ENCODE results near the gene ROR2. TPM values are rescaled to one million over a fixed set of nuclear protein-coding genes. Genes with fewer than 3 reads are reported as not detected.
"Not testable (repeated sequence)": the region's sequence is repeated elsewhere in the genome, so short reads cannot be mapped to it uniquely, and the experiment has no call there.

Gene ROR2
- total RNA-seq, 1 donor = 13.8 TPM

DNA sequence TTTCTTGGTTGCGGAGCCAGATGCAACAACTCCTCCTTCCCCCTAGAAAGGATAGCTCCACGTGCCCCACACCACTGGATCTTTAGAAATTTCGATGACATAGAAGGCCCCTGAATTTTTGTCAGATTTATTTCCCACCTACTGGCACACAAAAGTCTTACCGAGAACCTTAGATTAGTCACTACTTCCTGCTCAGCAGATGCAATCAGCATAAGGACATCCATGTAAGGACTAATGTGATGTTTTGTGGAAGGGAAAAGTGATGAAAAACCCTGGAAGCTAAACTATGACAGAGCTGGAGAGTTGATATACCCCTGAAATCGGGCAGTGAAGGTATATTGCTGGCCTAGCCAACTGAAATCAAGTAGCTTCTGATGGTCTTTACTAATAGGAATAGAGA, 400.9 kb downstream of the ROR2 start:
- DNase-seq (ENCODE audit: insufficient read length, low spot score, missing footprints) = no peak
- Histone ChIP-seq H3K79me2 (ENCODE audit: insufficient read depth, low read length) (no peaks in the 10 kb centered on the region), H2AFZ (ENCODE audit: low read length) (no peak overlapping the region), H3K4me2 (ENCODE audit: insufficient read depth, low read length) (no peak overlapping the region), H3K4me3 (ENCODE audit: insufficient read depth, low read length) (no peak overlapping the region), H3K36me3 (ENCODE audit: insufficient read depth, low read length) (no peaks in the 10 kb centered on the region), H3K9me3 (ENCODE audit: low read depth, low read length) (no peaks in the 10 kb centered on the region), H3K4me1 (ENCODE audit: insufficient read depth, low read length) (peaks cover 18% of the 10 kb centered on the region), H3K27me3 (ENCODE audit: insufficient read depth, low read length) (no peaks in the 10 kb centered on the region), H4K20me1 (ENCODE audit: insufficient read depth, low read length) (no peaks in the 10 kb centered on the region), H3K27ac (ENCODE audit: low read depth, low read length) (no peak overlapping the region)
- TF ChIP-seq, protein P1, sequence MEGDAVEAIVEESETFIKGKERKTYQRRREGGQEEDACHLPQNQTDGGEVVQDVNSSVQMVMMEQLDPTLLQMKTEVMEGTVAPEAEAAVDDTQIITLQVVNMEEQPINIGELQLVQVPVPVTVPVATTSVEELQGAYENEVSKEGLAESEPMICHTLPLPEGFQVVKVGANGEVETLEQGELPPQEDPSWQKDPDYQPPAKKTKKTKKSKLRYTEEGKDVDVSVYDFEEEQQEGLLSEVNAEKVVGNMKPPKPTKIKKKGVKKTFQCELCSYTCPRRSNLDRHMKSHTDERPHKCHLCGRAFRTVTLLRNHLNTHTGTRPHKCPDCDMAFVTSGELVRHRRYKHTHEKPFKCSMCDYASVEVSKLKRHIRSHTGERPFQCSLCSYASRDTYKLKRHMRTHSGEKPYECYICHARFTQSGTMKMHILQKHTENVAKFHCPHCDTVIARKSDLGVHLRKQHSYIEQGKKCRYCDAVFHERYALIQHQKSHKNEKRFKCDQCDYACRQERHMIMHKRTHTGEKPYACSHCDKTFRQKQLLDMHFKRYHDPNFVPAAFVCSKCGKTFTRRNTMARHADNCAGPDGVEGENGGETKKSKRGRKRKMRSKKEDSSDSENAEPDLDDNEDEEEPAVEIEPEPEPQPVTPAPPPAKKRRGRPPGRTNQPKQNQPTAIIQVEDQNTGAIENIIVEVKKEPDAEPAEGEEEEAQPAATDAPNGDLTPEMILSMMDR (IDR thresholded peaks at IDR 0.05; ENCODE audit: extremely low read depth, low read depth, low read length) = no peak

DNA sequence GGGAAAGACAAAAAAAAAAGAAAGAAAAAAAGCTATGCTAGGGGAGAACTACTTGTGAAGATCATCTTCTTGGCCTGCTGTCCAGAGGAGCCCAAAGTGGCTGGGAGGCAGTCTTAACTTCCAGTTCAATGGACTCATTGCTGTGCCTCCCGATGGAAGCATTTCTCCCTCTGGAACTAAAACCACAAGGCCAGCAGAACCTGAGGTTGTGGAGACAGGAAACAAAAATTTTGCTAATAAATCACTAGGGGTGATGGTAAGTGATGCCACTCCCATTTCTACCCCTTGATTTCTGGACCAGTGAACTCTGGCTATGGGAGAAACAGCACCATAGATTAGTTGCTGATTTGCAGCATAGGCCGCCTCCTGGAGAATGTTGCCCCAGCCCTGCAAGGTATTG, 402.9 kb downstream of the ROR2 start:
- DNase-seq (ENCODE audit: insufficient read length, low spot score, missing footprints) = no peak
- Histone ChIP-seq H2AFZ (ENCODE audit: low read length) (peak overlapping the region; percentile 61), H3K4me1 (ENCODE audit: insufficient read depth, low read length) (peaks cover 18% of the 10 kb centered on the region), H3K27ac (ENCODE audit: low read depth, low read length) (peak overlapping the region; percentile 92), H3K36me3 (ENCODE audit: insufficient read depth, low read length) (no peaks in the 10 kb centered on the region), H3K4me3 (ENCODE audit: insufficient read depth, low read length) (no peak overlapping the region), H3K27me3 (ENCODE audit: insufficient read depth, low read length) (no peaks in the 10 kb centered on the region), H4K20me1 (ENCODE audit: insufficient read depth, low read length) (no peaks in the 10 kb centered on the region), H3K79me2 (ENCODE audit: insufficient read depth, low read length) (no peaks in the 10 kb centered on the region), H3K4me2 (ENCODE audit: insufficient read depth, low read length) (peak overlapping the region; percentile 75), H3K9me3 (ENCODE audit: low read depth, low read length) (no peaks in the 10 kb centered on the region)
- TF ChIP-seq, protein P1 (IDR thresholded peaks at IDR 0.05; ENCODE audit: extremely low read depth, low read depth, low read length) = no peak

DNA sequence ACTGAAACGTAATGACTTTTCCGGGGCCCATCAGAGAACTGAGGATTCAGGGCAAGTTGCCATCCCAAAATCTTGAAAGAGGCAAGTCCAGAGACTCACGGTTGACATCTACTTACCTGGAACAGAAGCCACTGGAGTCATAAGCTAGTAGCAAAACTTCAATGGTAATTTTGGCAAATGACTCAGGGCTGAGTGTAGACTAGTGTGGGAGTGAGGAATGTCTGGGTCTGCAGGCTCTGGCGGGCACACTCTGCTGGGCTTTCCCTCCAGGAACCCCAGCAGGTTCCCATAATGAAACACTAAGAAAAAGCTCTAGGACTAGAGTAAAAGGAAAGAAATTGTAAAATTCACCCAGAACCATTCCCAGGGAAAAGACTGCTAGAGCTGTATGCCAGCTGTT, 403.5 kb downstream of the ROR2 start:
- TF ChIP-seq, protein P1 (IDR thresholded peaks at IDR 0.05; ENCODE audit: extremely low read depth, low read depth, low read length) = no peak
- peak; percentile 35 for DNase-seq (ENCODE audit: insufficient read length, low spot score, missing footprints)

DNA sequence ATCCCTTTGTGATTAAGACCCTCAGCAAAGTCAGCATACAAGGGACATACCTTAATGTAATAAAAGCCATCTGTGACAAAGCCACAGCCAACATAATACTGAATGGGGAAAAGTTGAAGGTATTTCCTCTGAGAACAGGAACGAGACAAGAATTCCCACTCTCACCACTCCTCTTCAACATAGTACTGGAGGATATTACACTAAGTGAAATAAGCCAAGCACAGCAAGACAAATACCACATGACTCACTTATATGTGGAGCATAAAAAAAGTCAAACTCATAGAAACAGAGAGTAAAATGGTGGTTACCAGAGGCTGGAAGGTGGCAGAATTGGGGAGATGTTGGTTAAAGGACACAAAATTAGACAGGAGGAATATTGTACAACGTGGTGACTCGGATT, 408.3 kb downstream of the ROR2 start:
- Histone ChIP-seq H3K79me2 (ENCODE audit: insufficient read depth, low read length) (no peaks in the 10 kb centered on the region), H3K36me3 (ENCODE audit: insufficient read depth, low read length) (no peaks in the 10 kb centered on the region), H3K4me2 (ENCODE audit: insufficient read depth, low read length) (no peak overlapping the region), H4K20me1 (ENCODE audit: insufficient read depth, low read length) (no peaks in the 10 kb centered on the region), H3K4me1 (ENCODE audit: insufficient read depth, low read length) (peaks cover 14% of the 10 kb centered on the region), H3K27ac (ENCODE audit: low read depth, low read length) (no peak overlapping the region), H2AFZ (ENCODE audit: low read length) (peak overlapping the region; percentile 57), H3K4me3 (ENCODE audit: insufficient read depth, low read length) (no peak overlapping the region), H3K27me3 (ENCODE audit: insufficient read depth, low read length) (no peaks in the 10 kb centered on the region), H3K9me3 (ENCODE audit: low read depth, low read length) (no peaks in the 10 kb centered on the region)
- DNase-seq (ENCODE audit: insufficient read length, low spot score, missing footprints) = no peak
- TF ChIP-seq, protein P1 (IDR thresholded peaks at IDR 0.05; ENCODE audit: extremely low read depth, low read depth, low read length) = no peak

More for the DNA sequence above, 403.5 kb downstream of the ROR2 start:
- Histone ChIP-seq H3K27ac (ENCODE audit: low read depth, low read length) (peak overlapping the region; percentile 92), H3K4me1 (ENCODE audit: insufficient read depth, low read length) (peaks cover 20% of the 10 kb centered on the region), H4K20me1 (ENCODE audit: insufficient read depth, low read length) (no peaks in the 10 kb centered on the region), H3K4me2 (ENCODE audit: insufficient read depth, low read length) (peak overlapping the region; percentile 75), H3K79me2 (ENCODE audit: insufficient read depth, low read length) (no peaks in the 10 kb centered on the region), H3K27me3 (ENCODE audit: insufficient read depth, low read length) (no peaks in the 10 kb centered on the region), H2AFZ (ENCODE audit: low read length) (peak overlapping the region; percentile 61), H3K4me3 (ENCODE audit: insufficient read depth, low read length) (peak overlapping the region; percentile 52), H3K9me3 (ENCODE audit: low read depth, low read length) (no peaks in the 10 kb centered on the region), H3K36me3 (ENCODE audit: insufficient read depth, low read length) (no peaks in the 10 kb centered on the region)

DNA sequence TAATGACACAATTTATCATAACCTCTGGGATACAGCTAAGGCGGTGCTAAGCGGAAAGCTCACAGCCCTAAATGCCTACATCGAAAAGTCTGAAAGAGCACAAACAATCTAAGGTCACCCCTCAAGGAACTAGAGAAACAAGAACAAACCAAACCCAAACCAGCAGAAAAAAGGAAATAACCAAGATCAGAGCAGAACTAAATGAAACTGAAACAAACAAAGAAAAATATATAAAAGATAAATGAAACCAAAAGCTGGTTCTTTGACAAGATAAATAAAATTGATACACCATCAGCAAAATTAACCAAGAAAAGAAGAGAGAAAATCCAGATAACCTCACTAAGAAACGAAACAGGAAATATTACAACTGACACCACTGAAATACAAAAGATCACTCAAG, 409.5 kb downstream of the ROR2 start:
- not testable (repeated sequence) for H2AFZ ChIP-seq (ENCODE audit: low read length); H3K79me2 ChIP-seq (ENCODE audit: insufficient read depth, low read length); H4K20me1 ChIP-seq (ENCODE audit: insufficient read depth, low read length); H3K4me2 ChIP-seq (ENCODE audit: insufficient read depth, low read length); H3K4me3 ChIP-seq (ENCODE audit: insufficient read depth, low read length); H3K27me3 ChIP-seq (ENCODE audit: insufficient read depth, low read length); H3K27ac ChIP-seq (ENCODE audit: low read depth, low read length); H3K9me3 ChIP-seq (ENCODE audit: low read depth, low read length); H3K36me3 ChIP-seq (ENCODE audit: insufficient read depth, low read length); DNase-seq (ENCODE audit: insufficient read length, low spot score, missing footprints)
- peaks cover 18% of the 10 kb centered on the region for H3K4me1 ChIP-seq (ENCODE audit: insufficient read depth, low read length)

All from osteoblast (primary cell).